Hepatocyte (in vitro differentiated cells): ENCODE results near the gene PPP2R1B. TPM values are rescaled to one million over a fixed set of nuclear protein-coding genes. Genes with fewer than 3 reads are reported as not detected.

Experiments used
- DNase-seq: peaks from one replicate; pipeline ENCODE4 v3.0.0-alpha.2; 2016; ENCODE audit warnings: low spot score
- H2AFZ ChIP-seq: fragments of 200-600 bp; sonication (generic); 2 replicates; pipeline ENCODE4 v1.6.0; 2016; ENCODE audit warnings: antibody characterized with exemption, mild to moderate bottlenecking
- H3K27ac ChIP-seq: fragments of 200-600 bp; sonication (generic); 2 replicates; pipeline ENCODE4 v1.5.1; 2016; ENCODE audit warnings: mild to moderate bottlenecking
- H3K27me3 ChIP-seq: fragments of 200-600 bp; sonication (generic); 2 replicates; pipeline ENCODE4 v1.6.1; 2016
- H3K36me3 ChIP-seq: fragments of 200-600 bp; sonication (generic); replicated peaks from 2 replicates; pipeline ENCODE4 v1.5.1; 2016; ENCODE audit warnings: low read depth; ENCODE audit not compliant: insufficient read depth
- H3K4me1 ChIP-seq: fragments of 200-600 bp; sonication (generic); 2 replicates; pipeline ENCODE4 v1.5.1; 2016; ENCODE audit warnings: mild to moderate bottlenecking, moderate library complexity; ENCODE audit not compliant: insufficient read depth
- H3K4me2 ChIP-seq: fragments of 200-600 bp; sonication (generic); 2 replicates; pipeline ENCODE4 v1.6.0; 2016
- H3K4me3 ChIP-seq: fragments of 200-600 bp; sonication (generic); 2 replicates; pipeline ENCODE4 v1.5.1; 2016; ENCODE audit warnings: mild to moderate bottlenecking
- H3K79me2 ChIP-seq: fragments of 200-600 bp; sonication (generic); 2 replicates; pipeline ENCODE4 v1.6.0; 2017; ENCODE audit warnings: mild to moderate bottlenecking
- H3K9me2 ChIP-seq: fragments of 200-600 bp; sonication (generic); replicated peaks from 2 replicates; pipeline ENCODE4 v1.6.0; 2017; ENCODE audit warnings: mild to moderate bottlenecking; ENCODE audit not compliant: insufficient read depth
- H3K9me3 ChIP-seq: fragments of 200-600 bp; sonication (generic); 2 replicates; pipeline ENCODE4 v1.5.1; 2016; ENCODE audit warnings: low read depth, mild to moderate bottlenecking
- H4K20me1 ChIP-seq: fragments of 200-600 bp; sonication (generic); 2 replicates; pipeline ENCODE4 v1.6.0; 2016; ENCODE audit warnings: mild to moderate bottlenecking; ENCODE audit not compliant: insufficient read depth, poor library complexity, severe bottlenecking
- EZH2 ChIP-seq: fragments of 200-600 bp; sonication (generic); IDR thresholded peaks from 2 replicates; pipeline ENCODE4 v1.6.1; 2016; ENCODE audit warnings: antibody characterized with exemption, mild to moderate bottlenecking, borderline replicate concordance
- EZH2phosphoT487 ChIP-seq: fragments of 200-600 bp; sonication (generic); IDR thresholded peaks from one replicate; pipeline ENCODE4 v1.6.1; 2018; ENCODE audit warnings: antibody characterized with exemption, mild to moderate bottlenecking, low read depth, moderate library complexity; ENCODE audit not compliant: unreplicated experiment, severe bottlenecking
- WGBS: methylation state at CpG from one replicate; pipeline ENCODE4 v1.1.6; 2016; ENCODE audit warnings: low lambda C conversion rate; ENCODE audit errors: missing lambda C conversion rate; 5-methylcytosine and 5-hydroxymethylcytosine counted together
- polyA plus RNA-seq: library from polyadenylated mRNA; unstranded; fragments of >200 nt; fragmentation: Nextera tagmentation; extraction: Ambion mirVana; gene quantifications from 2 replicates; pipeline ENCODE4 v1.2.1, GENCODE V29; 2016
- total RNA-seq: library from RNA; depleted of rRNA; stranded (reverse); fragments of >200 nt; gene quantifications from 2 replicates; pipeline ENCODE4 v1.2.3, GENCODE V29; 2014
- TF ChIP-seq, protein P1 (sequence below): fragments of 200-600 bp; sonication (generic); IDR thresholded peaks from 2 replicates; pipeline ENCODE4 v1.5.1; 2016; ENCODE audit warnings: antibody characterized with exemption, mild to moderate bottlenecking; ENCODE audit not compliant: poor library complexity

The PPP2R1B gene
- total and polyA plus RNA-seq, 2 experiments from 2014 or later: 25.3 to 41.0 TPM

DNA sequence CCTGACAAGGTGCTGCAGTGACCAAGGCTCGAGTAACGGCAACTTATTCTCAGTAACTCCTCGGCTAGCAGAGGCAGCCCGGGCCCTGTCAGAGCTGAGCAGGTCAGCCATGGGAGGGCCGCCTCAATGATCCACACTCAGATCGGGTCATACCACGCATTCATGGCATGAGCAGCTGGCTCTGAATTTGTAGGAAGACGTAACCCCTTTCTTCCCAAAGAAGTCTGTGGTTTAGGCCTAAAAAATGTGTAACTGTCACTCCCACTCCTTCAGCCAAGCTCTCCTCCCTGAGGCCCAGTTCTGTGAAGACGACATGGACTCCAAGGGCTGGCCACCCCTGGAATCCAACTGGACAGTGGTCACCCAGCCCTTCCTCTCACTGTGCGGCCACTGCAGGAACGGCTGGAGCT, 30.0 kb downstream of the PPP2R1B start:
- H3K36me3 ChIP-seq: no peaks in the 10 kb centered on the region
- H4K20me1 ChIP-seq: no peaks in the 10 kb centered on the region
- 74% methylated on average over 11 of the region's 11 CpGs for WGBS
- TF ChIP-seq, protein P1, sequence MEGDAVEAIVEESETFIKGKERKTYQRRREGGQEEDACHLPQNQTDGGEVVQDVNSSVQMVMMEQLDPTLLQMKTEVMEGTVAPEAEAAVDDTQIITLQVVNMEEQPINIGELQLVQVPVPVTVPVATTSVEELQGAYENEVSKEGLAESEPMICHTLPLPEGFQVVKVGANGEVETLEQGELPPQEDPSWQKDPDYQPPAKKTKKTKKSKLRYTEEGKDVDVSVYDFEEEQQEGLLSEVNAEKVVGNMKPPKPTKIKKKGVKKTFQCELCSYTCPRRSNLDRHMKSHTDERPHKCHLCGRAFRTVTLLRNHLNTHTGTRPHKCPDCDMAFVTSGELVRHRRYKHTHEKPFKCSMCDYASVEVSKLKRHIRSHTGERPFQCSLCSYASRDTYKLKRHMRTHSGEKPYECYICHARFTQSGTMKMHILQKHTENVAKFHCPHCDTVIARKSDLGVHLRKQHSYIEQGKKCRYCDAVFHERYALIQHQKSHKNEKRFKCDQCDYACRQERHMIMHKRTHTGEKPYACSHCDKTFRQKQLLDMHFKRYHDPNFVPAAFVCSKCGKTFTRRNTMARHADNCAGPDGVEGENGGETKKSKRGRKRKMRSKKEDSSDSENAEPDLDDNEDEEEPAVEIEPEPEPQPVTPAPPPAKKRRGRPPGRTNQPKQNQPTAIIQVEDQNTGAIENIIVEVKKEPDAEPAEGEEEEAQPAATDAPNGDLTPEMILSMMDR: no peak
- no peak for TF ChIP-seq EZH2phosphoT487
- no peak for TF ChIP-seq EZH2
- H3K4me3 ChIP-seq: no peak overlapping the region
- no peaks in the 10 kb centered on the region for H3K79me2 ChIP-seq
- no peaks in the 10 kb centered on the region for H3K9me3 ChIP-seq
- peak overlapping the region; percentile 96 for H3K27ac ChIP-seq
- no peaks in the 10 kb centered on the region for H3K9me2 ChIP-seq
- H3K4me2 ChIP-seq: peak overlapping the region; percentile 28
- peak overlapping the region; percentile 27 for H2AFZ ChIP-seq
- H3K27me3 ChIP-seq: no peaks in the 10 kb centered on the region
- H3K4me1 ChIP-seq: peaks cover 34% of the 10 kb centered on the region
- no peak for DNase-seq

DNA sequence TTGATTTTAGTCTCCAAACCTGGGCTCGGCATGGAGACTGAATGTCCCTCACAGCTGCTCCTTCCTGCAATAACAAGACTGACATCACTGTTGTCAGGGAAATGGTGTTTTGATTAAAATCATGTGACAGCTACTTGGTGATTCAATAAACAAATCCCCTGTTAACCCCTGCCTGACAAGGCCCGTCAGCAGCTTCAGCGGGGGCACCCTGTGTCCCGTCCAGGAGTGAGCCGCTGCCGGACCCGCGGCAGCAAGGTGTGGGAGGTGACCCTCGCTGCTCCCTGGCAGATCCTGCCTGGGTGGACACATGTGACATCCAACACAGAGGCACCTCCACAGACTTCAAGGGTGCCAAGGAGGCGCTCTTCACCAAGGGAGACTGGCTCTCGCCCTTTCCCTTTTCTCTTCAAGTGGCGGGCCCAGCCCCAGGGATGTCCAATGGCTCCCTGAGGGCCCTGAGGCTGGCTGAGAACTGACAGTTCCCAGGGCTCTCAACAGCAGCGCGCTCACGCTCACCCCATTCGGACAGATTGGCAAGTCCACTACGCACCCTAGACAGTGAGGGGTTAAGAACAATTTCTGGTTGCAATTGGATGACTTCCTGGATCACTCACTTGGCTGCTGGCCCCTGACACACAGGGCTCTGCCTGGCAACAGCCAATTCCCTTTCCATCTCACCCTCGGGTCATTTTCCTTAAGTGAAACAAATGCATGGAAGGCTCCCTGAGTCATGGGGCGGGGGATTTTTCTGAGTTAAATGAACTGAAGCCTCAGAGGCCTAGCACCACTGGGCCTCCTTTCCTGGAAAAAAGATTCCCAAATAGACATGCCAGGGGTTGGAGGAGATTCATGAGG, 30.7 kb downstream of the PPP2R1B start:
- Histone ChIP-seq H3K4me1 (peaks cover 34% of the 10 kb centered on the region), H3K4me3 (no peak overlapping the region), H3K27ac (peak overlapping the region; percentile 96), H3K36me3 (no peaks in the 10 kb centered on the region), H3K79me2 (no peaks in the 10 kb centered on the region), H2AFZ (peak overlapping the region; percentile 27), H3K9me2 (no peaks in the 10 kb centered on the region), H3K9me3 (no peaks in the 10 kb centered on the region), H3K27me3 (no peaks in the 10 kb centered on the region), H4K20me1 (no peaks in the 10 kb centered on the region), H3K4me2 (peak overlapping the region; percentile 71)
- peak; percentile 84 for DNase-seq
- 61% methylated on average over 19 of the region's 19 CpGs for WGBS
- no peak for TF ChIP-seq EZH2
- no peak for TF ChIP-seq EZH2phosphoT487
- TF ChIP-seq, protein P1: no peak

DNA sequence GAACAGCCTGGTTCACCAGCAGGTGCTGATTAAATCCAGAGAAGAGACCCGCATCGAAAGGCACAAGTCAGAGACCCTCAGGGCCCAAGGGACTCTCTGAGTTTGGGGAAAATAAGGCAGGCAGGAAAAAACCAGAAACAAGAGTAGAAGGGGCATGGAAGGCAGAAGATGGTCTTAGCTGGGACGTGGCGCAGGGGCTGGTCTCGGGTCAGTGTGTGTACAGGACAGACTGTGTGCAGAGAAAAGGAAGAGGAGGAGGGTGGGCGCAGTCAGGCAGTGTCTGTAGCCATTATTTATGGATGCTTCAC, 31.3 kb downstream of the PPP2R1B start:
- H3K79me2 ChIP-seq: no peaks in the 10 kb centered on the region
- DNase-seq: no peak
- peak overlapping the region; percentile 96 for H3K27ac ChIP-seq
- WGBS: 67% methylated on average over 6 of the region's 6 CpGs
- H3K9me3 ChIP-seq: no peaks in the 10 kb centered on the region
- H3K4me3 ChIP-seq: no peak overlapping the region
- no peak for TF ChIP-seq EZH2
- TF ChIP-seq, protein P1: no peak
- H3K9me2 ChIP-seq: no peaks in the 10 kb centered on the region
- no peaks in the 10 kb centered on the region for H4K20me1 ChIP-seq
- no peaks in the 10 kb centered on the region for H3K36me3 ChIP-seq
- peaks cover 39% of the 10 kb centered on the region for H3K4me1 ChIP-seq
- H2AFZ ChIP-seq: no peak overlapping the region
- H3K4me2 ChIP-seq: peak overlapping the region; percentile 71
- no peaks in the 10 kb centered on the region for H3K27me3 ChIP-seq
